Measurements from ENCODE around the gene AREG.

The AREG gene

DNA sequence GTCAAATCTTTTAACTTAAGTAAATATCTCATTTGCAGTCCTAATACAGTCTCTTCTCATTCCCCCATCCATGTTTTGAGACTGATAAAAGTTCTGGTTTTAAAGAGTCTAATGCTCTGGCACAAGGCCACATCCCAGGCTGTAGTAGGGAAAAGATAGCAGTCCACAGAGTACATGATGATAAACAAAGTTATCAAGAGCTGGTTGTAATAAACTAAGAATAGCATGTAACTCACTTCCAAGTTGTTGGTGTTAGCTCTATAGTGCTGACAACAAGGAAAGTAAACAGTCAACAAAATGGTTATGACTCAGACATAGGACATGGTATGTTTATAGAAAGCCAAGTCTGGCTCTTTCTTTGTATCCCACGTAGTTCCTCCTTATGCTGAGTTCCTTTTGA, 21.8 kb upstream of the AREG start:
- H3K27ac ChIP-seq: no peak overlapping the region
- H3K4me3 ChIP-seq: no peak overlapping the region
- TF ChIP-seq EZH2 (IDR thresholded peaks at IDR 0.05): no peak
- no peak for TF ChIP-seq POLR2AphosphoS5 (IDR thresholded peaks at IDR 0.05; ENCODE audit: borderline replicate concordance, low read depth, low read length)
- TF ChIP-seq FOXP2 (optimal IDR thresholded peaks at IDR 0.05; ENCODE audit: control extremely low read depth, extremely low read length, insufficient read depth): no peak
- no peak overlapping the region for H3K9ac ChIP-seq (ENCODE audit: insufficient read length)
- DNase-seq (ENCODE audit: low read depth, low spot score): no peak
- H3K36me3 ChIP-seq (ENCODE audit: insufficient read depth, low read length): no peaks in the 10 kb centered on the region
- no peaks in the 10 kb centered on the region for H3K9me3 ChIP-seq (ENCODE audit: low read depth, low read length)

DNA sequence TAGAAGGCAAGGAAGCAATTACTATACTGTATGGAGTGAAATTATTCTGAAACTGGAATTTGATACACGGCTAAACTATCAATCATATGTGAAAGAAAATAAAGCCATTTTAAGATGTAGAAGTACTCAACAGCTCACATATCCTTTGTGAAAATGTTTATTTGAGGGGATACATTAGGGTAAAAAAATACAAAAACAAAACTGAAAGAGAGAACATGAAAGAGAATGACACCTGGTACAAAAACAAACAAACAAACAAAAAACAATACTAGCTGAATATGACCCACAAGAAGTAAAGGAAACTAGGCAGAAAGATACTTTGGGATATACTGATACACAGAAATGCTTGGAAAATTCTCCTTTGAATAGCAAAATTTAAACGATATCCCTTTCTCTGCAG, 20.8 kb upstream of the AREG start:
- H3K4me3 ChIP-seq: no peak overlapping the region
- H3K9me3 ChIP-seq (ENCODE audit: low read depth, low read length): no peaks in the 10 kb centered on the region
- no peak overlapping the region for H3K9ac ChIP-seq (ENCODE audit: insufficient read length)
- DNase-seq (ENCODE audit: low read depth, low spot score): no peak
- no peak overlapping the region for H3K27ac ChIP-seq
- no peaks in the 10 kb centered on the region for H3K36me3 ChIP-seq (ENCODE audit: insufficient read depth, low read length)
- TF ChIP-seq EZH2 (IDR thresholded peaks at IDR 0.05): no peak
- no peak for TF ChIP-seq POLR2AphosphoS5 (IDR thresholded peaks at IDR 0.05; ENCODE audit: borderline replicate concordance, low read depth, low read length)
- TF ChIP-seq FOXP2 (optimal IDR thresholded peaks at IDR 0.05; ENCODE audit: control extremely low read depth, extremely low read length, insufficient read depth): no peak

DNA sequence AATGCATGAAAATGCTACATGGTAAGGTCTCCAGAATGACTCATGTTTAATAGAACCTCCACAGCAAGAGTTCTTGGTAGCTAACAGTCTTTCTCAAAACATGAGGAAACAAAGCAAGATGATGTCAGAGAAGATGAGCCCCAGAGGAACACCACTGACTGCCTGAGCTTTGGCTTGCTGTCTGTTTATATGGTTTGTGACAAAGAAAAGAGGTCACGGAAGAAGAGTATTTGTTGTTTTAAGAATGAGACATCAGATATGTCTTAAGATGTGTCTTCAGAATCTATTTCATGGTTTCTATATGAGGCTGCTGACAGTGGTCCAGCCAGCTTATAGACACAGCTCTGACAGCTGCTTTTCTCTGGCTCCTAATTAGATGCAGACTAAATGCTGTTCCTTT, 18.8 kb upstream of the AREG start:
- no peaks in the 10 kb centered on the region for H3K9me3 ChIP-seq (ENCODE audit: low read depth, low read length)
- no peaks in the 10 kb centered on the region for H3K36me3 ChIP-seq (ENCODE audit: insufficient read depth, low read length)
- TF ChIP-seq FOXP2 (optimal IDR thresholded peaks at IDR 0.05; ENCODE audit: control extremely low read depth, extremely low read length, insufficient read depth) (no peak), POLR2AphosphoS5 (IDR thresholded peaks at IDR 0.05; ENCODE audit: borderline replicate concordance, low read depth, low read length) (no peak), EZH2 (IDR thresholded peaks at IDR 0.05) (no peak)
- no peak overlapping the region for H3K4me3 ChIP-seq
- no peak overlapping the region for H3K27ac ChIP-seq
- no peak overlapping the region for H3K9ac ChIP-seq (ENCODE audit: insufficient read length)
- DNase-seq (ENCODE audit: low read depth, low spot score): no peak

DNA sequence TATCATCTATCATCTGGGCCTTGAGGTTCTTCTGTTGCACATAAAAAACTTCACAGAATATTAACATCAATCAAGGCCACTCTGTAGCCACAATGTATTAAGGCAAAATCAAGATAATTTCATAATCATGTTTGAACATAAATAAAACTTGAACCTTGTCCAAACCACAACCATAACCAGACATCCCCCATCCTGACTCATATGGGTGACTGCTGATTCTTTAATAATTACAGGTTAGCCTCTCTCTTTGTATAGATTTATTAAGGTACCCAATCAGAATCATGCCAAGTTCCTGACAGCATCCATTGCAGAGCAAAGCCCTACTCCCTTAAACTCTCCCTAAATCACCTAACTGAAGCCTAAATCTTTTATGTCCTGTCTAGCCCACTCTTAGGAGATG, 16.7 kb upstream of the AREG start:
- Histone ChIP-seq H3K9ac (ENCODE audit: insufficient read length) (no peak overlapping the region), H3K27ac (no peak overlapping the region)
- DNase-seq (ENCODE audit: low read depth, low spot score): no peak

DNA sequence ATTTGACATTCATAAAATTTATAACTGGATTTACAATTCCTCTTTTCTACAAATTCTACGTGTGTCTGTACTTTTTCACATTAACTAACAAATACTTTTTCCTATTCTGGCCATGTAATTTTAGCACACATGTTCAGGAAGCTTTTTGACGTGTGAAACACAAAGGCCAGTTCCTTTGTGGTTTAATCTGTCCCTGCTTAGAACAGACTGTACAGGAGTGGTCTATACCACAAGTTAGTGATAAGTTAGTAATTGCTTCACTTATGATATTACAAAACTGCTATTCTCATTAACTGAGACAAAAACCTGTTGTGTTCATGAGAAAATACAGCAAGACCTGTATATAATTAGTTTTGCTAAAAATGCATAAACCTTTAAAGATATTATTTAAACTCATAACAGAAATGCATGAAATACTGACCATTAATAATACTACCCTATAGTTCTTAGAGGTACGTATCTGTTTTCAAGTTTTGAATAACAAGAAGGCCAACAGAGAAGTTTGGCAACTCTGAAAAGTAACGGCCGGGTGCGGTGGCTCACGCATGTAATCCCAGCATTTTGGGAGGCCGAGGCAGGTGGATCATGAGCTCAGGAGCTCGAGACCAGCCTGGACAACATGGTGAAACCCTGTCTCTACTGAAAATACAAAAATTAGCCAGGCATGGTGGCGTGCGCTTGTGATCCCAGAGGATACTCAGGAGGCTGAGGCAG, 13.7 kb upstream of the AREG start:
- Histone ChIP-seq H3K9me3 (ENCODE audit: low read depth, low read length) (no peaks in the 10 kb centered on the region), H3K27ac (no peak overlapping the region), H3K36me3 (ENCODE audit: insufficient read depth, low read length) (no peaks in the 10 kb centered on the region), H3K9ac (ENCODE audit: insufficient read length) (no peak overlapping the region), H3K4me3 (no peak overlapping the region)
- TF ChIP-seq FOXP2 (optimal IDR thresholded peaks at IDR 0.05; ENCODE audit: control extremely low read depth, extremely low read length, insufficient read depth): no peak
- TF ChIP-seq POLR2AphosphoS5 (IDR thresholded peaks at IDR 0.05; ENCODE audit: borderline replicate concordance, low read depth, low read length): no peak
- no peak for TF ChIP-seq EZH2 (IDR thresholded peaks at IDR 0.05)
- no peak for DNase-seq (ENCODE audit: low read depth, low spot score)

More for the DNA sequence above, 16.7 kb upstream of the AREG start:
- TF ChIP-seq POLR2AphosphoS5 (IDR thresholded peaks at IDR 0.05; ENCODE audit: borderline replicate concordance, low read depth, low read length): no peak
- no peak for TF ChIP-seq EZH2 (IDR thresholded peaks at IDR 0.05)
- no peak for TF ChIP-seq FOXP2 (optimal IDR thresholded peaks at IDR 0.05; ENCODE audit: control extremely low read depth, extremely low read length, insufficient read depth)
- no peaks in the 10 kb centered on the region for H3K36me3 ChIP-seq (ENCODE audit: insufficient read depth, low read length)
- no peak overlapping the region for H3K4me3 ChIP-seq
- no peaks in the 10 kb centered on the region for H3K9me3 ChIP-seq (ENCODE audit: low read depth, low read length)

DNA sequence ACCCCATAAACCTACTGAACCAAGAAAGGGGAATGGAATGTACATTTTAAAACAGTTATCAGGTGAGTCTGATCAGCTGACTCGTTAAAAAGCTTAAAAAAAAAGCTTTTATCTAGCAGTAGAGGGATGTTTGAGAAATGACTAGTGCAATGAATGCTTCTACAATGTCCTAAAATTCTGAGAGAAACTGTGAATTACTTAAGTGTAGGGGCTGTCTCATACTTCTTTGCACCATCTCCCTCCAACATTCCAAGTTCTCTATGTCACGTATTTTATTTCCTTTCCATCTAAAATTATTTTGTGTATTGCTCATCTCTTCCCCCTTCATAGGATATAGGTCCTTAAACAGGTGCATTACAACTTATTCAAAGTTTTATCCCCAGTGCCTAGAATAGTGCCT, 11.9 kb upstream of the AREG start:
- TF ChIP-seq EZH2 (IDR thresholded peaks at IDR 0.05) (no peak), FOXP2 (optimal IDR thresholded peaks at IDR 0.05; ENCODE audit: control extremely low read depth, extremely low read length, insufficient read depth) (no peak), POLR2AphosphoS5 (IDR thresholded peaks at IDR 0.05; ENCODE audit: borderline replicate concordance, low read depth, low read length) (no peak)
- H3K9ac ChIP-seq (ENCODE audit: insufficient read length): no peak overlapping the region
- no peaks in the 10 kb centered on the region for H3K36me3 ChIP-seq (ENCODE audit: insufficient read depth, low read length)
- H3K9me3 ChIP-seq (ENCODE audit: low read depth, low read length): no peaks in the 10 kb centered on the region
- H3K4me3 ChIP-seq: no peak overlapping the region
- no peak overlapping the region for H3K27ac ChIP-seq
- DNase-seq (ENCODE audit: low read depth, low spot score): no peak

DNA sequence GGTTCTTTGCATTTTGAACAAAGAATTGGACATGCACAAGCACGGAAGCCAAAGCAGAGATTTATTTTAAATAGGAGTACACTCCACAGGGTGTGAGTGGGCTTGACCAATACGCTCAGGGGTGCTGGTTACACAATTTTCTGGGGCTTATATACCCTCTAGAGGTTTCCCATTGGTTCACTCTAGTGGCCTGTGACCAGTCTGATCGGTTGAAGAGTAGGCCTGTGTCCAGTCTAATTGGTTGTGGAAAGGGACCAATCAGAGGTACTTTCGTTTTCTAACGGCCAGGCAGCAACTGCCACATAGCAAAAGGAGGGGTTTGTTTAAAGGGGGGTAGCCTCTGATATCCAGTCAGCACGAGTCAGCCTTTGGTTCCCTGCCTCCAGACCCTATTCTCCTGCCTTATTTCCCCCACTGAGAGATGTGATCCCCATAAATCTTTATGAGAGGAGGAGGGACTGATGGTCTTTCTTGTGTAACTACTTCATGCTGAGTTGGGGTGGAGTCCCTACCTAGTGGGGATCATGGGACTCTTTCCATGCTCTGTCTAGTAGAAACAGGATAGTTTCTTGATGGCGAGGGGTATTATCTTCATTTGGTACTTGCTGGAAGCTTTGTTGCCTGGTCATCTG, 11.3 kb upstream of the AREG start:
- Histone ChIP-seq H3K9ac (ENCODE audit: insufficient read length) (no peak overlapping the region), H3K27ac (no peak overlapping the region), H3K4me3 (no peak overlapping the region), H3K9me3 (ENCODE audit: low read depth, low read length) (no peaks in the 10 kb centered on the region), H3K36me3 (ENCODE audit: insufficient read depth, low read length) (no peaks in the 10 kb centered on the region)
- no peak for TF ChIP-seq FOXP2 (optimal IDR thresholded peaks at IDR 0.05; ENCODE audit: control extremely low read depth, extremely low read length, insufficient read depth)
- no peak for TF ChIP-seq POLR2AphosphoS5 (IDR thresholded peaks at IDR 0.05; ENCODE audit: borderline replicate concordance, low read depth, low read length)
- no peak for TF ChIP-seq EZH2 (IDR thresholded peaks at IDR 0.05)
- DNase-seq (ENCODE audit: low read depth, low spot score): no peak

DNA sequence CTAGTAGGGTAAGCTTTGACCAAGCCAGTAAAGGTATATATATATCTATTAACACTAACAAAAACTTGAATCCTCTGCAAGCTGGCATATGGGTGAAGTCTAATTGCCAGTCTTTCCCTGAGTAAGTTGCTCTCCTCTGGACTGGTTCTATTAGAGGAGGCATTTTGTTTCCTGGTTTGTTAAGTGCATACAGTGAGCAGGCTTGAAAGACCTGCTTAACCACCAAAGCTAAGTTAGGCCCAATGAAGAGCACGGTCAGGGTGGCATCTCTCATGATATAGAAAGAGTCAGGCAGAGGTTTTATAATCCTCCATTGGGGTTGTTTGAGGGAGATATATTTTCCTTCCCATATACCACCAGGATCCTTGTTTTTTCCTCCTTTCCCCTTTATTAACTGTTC, 9.6 kb upstream of the AREG start:
- Histone ChIP-seq H3K27ac (no peak overlapping the region), H3K4me3 (no peak overlapping the region), H3K9me3 (ENCODE audit: low read depth, low read length) (no peaks in the 10 kb centered on the region), H3K36me3 (ENCODE audit: insufficient read depth, low read length) (no peaks in the 10 kb centered on the region), H3K9ac (ENCODE audit: insufficient read length) (no peak overlapping the region)
- DNase-seq (ENCODE audit: low read depth, low spot score): no peak
- TF ChIP-seq POLR2AphosphoS5 (IDR thresholded peaks at IDR 0.05; ENCODE audit: borderline replicate concordance, low read depth, low read length) (no peak), FOXP2 (optimal IDR thresholded peaks at IDR 0.05; ENCODE audit: control extremely low read depth, extremely low read length, insufficient read depth) (no peak), EZH2 (IDR thresholded peaks at IDR 0.05) (no peak)
